ENCODE results near the gene DLG4.

Gene DLG4

DNA sequence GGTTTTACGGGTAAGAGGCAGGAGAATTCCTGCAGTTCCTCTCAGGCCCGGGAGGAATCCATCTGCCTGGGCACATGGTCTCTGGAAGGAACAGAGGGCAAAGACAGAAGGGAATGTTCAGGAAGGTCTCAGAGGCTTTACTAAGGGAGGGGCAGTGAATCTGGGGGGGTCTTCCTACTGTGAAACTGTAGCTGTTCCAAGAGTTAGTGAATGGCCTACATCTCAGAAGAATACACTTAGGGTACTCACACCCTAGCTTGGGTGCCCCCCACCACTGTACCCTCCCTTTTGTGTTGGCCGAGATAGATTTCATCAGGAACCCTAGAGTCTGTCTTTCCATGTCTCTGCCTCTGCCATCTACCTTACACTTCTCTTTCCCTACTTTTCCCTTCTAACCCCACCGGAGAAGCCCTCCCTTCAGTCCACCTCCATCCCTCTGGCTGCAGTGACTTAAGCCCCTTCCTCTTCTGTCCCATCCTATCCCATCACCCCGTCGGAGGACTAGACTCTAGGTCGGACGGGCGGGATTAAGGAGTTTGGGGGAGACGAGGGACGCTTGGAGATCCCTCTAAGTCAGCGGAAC is 316 bp downstream of the DLG4 start:
- H3K27me3 ChIP-seq (ENCODE audit: control insufficient read depth, insufficient read depth, low read length) = no peaks in the 10 kb centered on the region
- peak overlapping the region; percentile 76; the same call in 1 of the 2 replicates for H3K9ac ChIP-seq (ENCODE audit: low read depth, low read length)
- peaks cover 33% of the 10 kb centered on the region for H3K36me3 ChIP-seq (ENCODE audit: control insufficient read depth, insufficient read depth, low read length)
- H3K4me3 ChIP-seq (ENCODE audit: low read depth, low read length) = peak overlapping the region; percentile 91
- peaks cover 32% of the 10 kb centered on the region for H3K4me1 ChIP-seq (ENCODE audit: control insufficient read depth, insufficient read depth, low read length)
- no peaks in the 10 kb centered on the region for H3K9me3 ChIP-seq (ENCODE audit: control insufficient read depth, insufficient read depth, low read length)
- peak overlapping the region; percentile 90 for H3K27ac ChIP-seq (ENCODE audit: low read depth, low read length)

DNA sequence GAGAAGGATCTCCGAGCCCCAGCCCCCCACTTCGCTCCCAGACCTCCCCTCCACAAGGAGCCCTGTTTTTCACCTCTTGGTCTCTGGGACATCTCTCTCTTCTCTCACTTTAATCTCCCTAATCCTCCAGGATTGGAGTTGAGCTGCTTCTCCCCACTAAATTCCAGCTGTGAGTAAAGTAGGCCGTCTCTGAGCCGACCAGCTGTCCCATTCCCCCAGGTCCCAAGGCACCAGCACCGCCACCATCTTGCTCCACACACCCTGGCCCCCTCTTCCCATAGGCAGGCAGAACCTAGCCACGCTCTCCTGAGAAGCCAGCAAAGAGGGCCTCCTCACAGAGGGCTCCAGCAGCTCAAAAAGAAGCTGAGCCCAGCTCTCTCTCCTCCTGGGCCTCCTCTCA is 878 bp downstream of the DLG4 start:
- peaks cover 27% of the 10 kb centered on the region for H3K36me3 ChIP-seq (ENCODE audit: control insufficient read depth, insufficient read depth, low read length)
- no peak overlapping the region for H3K9ac ChIP-seq (ENCODE audit: low read depth, low read length)
- no peaks in the 10 kb centered on the region for H3K27me3 ChIP-seq (ENCODE audit: control insufficient read depth, insufficient read depth, low read length)
- peaks cover 32% of the 10 kb centered on the region for H3K4me1 ChIP-seq (ENCODE audit: control insufficient read depth, insufficient read depth, low read length)
- H3K27ac ChIP-seq (ENCODE audit: low read depth, low read length) = no peak overlapping the region
- no peak overlapping the region for H3K4me3 ChIP-seq (ENCODE audit: low read depth, low read length)
- H3K9me3 ChIP-seq (ENCODE audit: control insufficient read depth, insufficient read depth, low read length) = no peaks in the 10 kb centered on the region

DNA sequence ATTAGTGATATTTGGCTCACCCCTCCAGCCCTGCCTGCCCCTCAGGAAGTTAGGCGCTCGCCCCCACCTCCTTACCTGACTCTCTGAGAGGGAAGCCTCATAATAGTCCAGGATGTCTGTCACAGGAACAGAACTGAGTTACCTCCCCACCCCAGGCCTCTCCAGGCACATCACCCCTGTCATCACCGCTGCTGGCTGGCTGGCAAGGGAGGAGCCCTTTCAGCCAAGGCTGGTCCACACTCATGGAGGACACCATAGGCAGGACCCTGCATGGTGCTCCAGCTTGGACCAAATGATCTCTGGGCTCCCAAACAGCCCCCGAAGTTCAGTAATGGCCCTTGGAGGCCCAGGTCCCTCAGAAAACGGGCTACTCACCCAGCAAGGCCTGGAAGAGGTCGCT is 1.5 kb downstream of the DLG4 start:
- peaks cover 37% of the 10 kb centered on the region for H3K4me1 ChIP-seq (ENCODE audit: control insufficient read depth, insufficient read depth, low read length)
- no peaks in the 10 kb centered on the region for H3K27me3 ChIP-seq (ENCODE audit: control insufficient read depth, insufficient read depth, low read length)
- H3K9ac ChIP-seq (ENCODE audit: low read depth, low read length) = no peak overlapping the region
- peak overlapping the region; percentile 39 for H3K27ac ChIP-seq (ENCODE audit: low read depth, low read length)
- peak overlapping the region; percentile 57; the same call in 1 of the 2 replicates for H3K4me3 ChIP-seq (ENCODE audit: low read depth, low read length)
- no peaks in the 10 kb centered on the region for H3K9me3 ChIP-seq (ENCODE audit: control insufficient read depth, insufficient read depth, low read length)
- H3K36me3 ChIP-seq (ENCODE audit: control insufficient read depth, insufficient read depth, low read length) = peaks cover 21% of the 10 kb centered on the region

DNA sequence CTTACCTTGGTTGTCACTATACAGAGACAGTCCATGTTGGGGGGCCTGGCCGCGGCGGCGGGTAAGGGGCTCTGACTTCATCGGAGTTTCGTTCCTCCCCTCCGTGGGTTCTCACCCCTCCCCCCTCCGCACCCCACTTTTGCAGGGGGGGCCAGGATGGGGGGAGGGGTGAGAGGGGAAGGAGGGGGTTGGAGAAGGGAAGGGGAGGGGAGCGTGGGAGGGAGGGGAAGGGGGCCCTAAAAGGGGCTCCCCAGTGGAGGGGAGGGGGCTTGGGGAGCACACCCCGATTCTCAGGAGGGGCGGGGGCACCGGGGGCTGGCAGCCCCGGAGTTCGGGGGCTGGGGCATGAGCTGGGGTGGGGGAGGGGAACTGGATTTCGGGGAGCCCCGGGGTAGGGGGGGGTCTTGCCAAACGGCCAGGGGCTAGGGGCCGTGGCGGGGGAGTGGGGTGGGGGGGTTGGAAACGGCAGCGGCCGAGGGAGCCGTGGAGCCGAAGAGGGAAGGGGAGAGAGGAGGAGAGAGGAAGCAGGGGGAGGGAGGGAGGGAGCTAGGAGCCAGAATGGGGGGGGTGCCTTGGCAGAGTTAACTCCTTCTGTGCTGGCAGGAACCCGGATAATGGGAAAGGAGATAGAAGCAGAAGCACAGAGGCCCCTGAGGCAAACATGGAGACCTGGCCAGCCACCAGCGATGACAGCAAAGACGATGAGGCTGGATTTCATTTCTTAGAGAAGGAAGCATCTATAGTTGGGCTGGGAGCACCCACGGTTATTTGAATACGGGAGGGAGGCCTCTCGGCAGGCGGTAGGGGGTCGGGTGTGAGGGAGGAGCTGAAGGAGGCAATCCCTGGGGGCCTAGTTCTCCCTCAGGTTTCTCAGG is 2.3 kb downstream of the DLG4 start:
- peaks cover 14% of the 10 kb centered on the region for H3K36me3 ChIP-seq (ENCODE audit: control insufficient read depth, insufficient read depth, low read length)
- no peak overlapping the region for H3K9ac ChIP-seq (ENCODE audit: low read depth, low read length)
- no peaks in the 10 kb centered on the region for H3K9me3 ChIP-seq (ENCODE audit: control insufficient read depth, insufficient read depth, low read length)
- H3K4me1 ChIP-seq (ENCODE audit: control insufficient read depth, insufficient read depth, low read length) = peaks cover 37% of the 10 kb centered on the region
- peak overlapping the region; percentile 50 for H3K27ac ChIP-seq (ENCODE audit: low read depth, low read length)
- H3K27me3 ChIP-seq (ENCODE audit: control insufficient read depth, insufficient read depth, low read length) = no peaks in the 10 kb centered on the region
- peak overlapping the region; percentile 57 for H3K4me3 ChIP-seq (ENCODE audit: low read depth, low read length)

DNA sequence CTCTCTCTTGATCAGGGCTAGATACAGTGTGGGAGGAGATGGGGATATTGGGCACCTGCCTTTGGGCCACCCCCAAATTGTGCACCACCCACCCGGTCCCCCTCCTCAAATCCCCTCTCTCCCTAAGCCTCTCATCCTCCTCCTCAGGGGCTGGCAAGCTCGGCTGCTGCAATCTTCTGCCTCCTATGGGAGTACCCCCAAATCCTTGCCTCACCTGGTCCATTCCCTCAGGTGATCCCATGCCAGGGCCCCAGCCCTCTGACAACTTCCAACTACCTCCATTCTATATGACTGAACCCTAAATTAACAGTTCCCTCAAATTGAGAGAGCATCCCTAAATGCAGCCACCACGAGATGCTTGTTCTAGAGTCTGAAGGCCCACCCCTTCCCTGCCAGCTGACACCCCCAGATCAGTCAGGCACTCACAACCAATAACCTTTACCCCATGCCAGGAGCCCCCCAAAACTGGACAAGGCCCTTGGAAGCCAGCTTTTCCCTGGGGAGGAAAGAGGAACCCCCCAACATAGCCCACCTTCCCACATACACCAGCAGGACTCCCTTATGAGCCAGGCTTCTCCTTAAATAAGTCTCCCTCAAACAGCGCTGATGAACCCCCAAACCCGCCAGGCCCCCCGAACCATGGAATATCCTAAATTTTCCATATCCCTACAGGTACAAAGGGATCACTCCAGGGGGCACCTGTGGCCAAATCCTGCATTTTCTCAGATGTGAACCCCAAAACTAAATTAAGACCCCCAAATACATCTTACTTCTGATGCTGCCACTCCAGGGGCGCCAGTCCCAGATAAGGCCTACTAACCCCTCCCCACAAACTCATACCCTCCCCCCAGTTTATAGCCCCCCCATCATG is 3.2 kb downstream of the DLG4 start:
- H3K9ac ChIP-seq (ENCODE audit: low read depth, low read length) = no peak overlapping the region

DNA sequence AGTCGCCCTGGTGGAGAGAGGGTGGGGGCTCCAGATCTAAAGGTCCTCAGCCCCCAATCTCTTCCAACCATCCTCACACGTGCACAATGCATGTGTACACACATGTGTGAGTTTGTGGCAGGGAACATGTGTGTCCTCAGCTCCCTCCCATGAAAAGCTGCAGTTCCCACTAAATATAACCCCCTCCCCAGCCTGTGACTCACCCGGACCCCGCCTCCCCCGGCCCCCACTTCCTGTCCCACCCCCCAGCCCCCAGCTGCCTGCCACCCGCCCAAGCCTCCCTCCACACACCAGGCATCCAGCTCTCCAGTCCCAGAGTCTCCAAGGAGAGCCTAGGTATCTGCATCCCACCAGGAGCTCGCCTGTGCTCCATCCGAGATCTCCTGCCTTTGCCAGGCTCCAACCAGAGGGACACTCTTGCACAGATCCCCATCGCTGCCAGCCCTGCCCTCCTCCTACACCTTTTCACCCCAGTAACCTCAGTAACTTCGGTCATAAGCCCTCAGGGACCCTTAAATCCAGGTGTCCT is 3.9 kb downstream of the DLG4 start:
- peak overlapping the region; percentile 78 for H3K4me3 ChIP-seq (ENCODE audit: low read depth, low read length)
- no peaks in the 10 kb centered on the region for H3K36me3 ChIP-seq (ENCODE audit: control insufficient read depth, insufficient read depth, low read length)
- H3K27me3 ChIP-seq (ENCODE audit: control insufficient read depth, insufficient read depth, low read length) = no peaks in the 10 kb centered on the region
- H3K4me1 ChIP-seq (ENCODE audit: control insufficient read depth, insufficient read depth, low read length) = peaks cover 47% of the 10 kb centered on the region
- no peak overlapping the region for H3K9ac ChIP-seq (ENCODE audit: low read depth, low read length)
- peak overlapping the region; percentile 92 for H3K27ac ChIP-seq (ENCODE audit: low read depth, low read length)
- H3K9me3 ChIP-seq (ENCODE audit: control insufficient read depth, insufficient read depth, low read length) = no peaks in the 10 kb centered on the region

More for the DNA sequence above, 3.2 kb downstream of the DLG4 start:
- Histone ChIP-seq H3K9me3 (ENCODE audit: control insufficient read depth, insufficient read depth, low read length) (no peaks in the 10 kb centered on the region), H3K4me3 (ENCODE audit: low read depth, low read length) (peak overlapping the region; percentile 46), H3K4me1 (ENCODE audit: control insufficient read depth, insufficient read depth, low read length) (peaks cover 43% of the 10 kb centered on the region), H3K27ac (ENCODE audit: low read depth, low read length) (peak overlapping the region; percentile 67), H3K36me3 (ENCODE audit: control insufficient read depth, insufficient read depth, low read length) (peaks cover 5% of the 10 kb centered on the region), H3K27me3 (ENCODE audit: control insufficient read depth, insufficient read depth, low read length) (no peaks in the 10 kb centered on the region)

DNA sequence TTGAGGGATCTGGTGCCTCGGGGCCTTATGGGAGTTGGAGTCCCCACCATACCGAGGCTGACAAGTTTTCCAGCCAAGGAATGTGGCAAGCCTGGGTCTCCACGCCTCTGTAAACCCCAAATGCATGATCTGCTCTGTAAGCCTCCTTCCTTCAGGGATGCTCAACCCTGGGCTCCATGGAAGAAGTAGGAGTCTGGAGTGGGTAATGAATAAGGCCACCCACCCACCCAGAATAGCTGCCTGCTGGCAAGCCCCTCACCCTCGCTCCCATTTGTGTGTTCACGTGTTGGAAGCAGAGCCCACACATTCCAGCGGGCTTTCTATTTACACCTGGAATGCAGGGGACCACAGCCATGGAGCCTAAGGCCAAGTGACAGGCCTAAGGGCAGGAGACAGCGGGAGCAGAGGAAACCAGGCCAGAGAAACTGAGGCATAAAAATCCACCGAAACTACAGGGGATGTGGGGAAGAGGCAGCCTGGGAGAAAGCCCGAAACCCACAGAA is 4.4 kb downstream of the DLG4 start:
- peaks cover 48% of the 10 kb centered on the region for H3K4me1 ChIP-seq (ENCODE audit: control insufficient read depth, insufficient read depth, low read length)
- H3K27ac ChIP-seq (ENCODE audit: low read depth, low read length) = peak overlapping the region; percentile 92
- H3K27me3 ChIP-seq (ENCODE audit: control insufficient read depth, insufficient read depth, low read length) = no peaks in the 10 kb centered on the region
- H3K4me3 ChIP-seq (ENCODE audit: low read depth, low read length) = peak overlapping the region; percentile 78
- no peaks in the 10 kb centered on the region for H3K36me3 ChIP-seq (ENCODE audit: control insufficient read depth, insufficient read depth, low read length)
- H3K9me3 ChIP-seq (ENCODE audit: control insufficient read depth, insufficient read depth, low read length) = no peaks in the 10 kb centered on the region
- no peak overlapping the region for H3K9ac ChIP-seq (ENCODE audit: low read depth, low read length)

DNA sequence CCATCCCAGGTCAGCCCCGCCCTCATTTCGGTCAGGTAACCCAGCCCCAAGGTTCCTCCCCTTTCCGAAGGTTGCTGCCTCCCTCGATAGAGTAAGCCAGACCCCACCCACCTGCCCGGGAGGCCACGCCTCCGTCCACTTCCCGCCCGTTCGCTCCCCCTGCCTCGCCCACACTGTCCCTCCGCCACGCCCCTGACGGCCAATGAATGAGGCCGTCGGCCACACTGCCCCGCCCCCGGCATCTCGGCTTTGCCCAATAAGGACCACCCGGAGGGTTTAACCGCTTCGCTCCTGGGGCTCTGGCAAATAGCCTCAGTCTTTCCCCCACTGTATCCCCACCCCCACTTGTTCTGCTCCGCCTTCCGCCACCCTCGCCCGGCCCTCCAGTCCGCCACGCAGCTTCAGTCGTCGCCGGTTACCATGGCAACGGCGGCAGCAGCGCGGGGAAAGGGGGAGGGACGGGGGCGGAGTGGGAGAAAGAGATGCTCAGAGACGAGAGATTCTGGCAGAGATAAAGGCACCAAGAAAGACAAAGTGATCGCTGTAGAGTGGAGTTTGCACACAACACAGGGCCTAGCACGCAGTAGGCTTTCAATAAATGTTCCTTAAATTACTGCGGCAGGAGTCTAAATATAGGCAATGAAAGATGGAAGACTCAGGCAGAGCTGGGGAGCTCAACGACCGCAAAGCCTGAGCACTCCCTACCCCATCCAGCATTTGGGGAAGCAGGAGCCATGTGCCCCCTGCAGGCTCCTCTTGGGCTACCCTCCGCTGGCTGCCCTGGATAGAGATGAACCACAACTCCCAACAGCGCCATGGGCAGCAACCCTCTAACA is 5.1 kb downstream of the DLG4 start:
- Histone ChIP-seq H3K4me3 (ENCODE audit: low read depth, low read length) (peak overlapping the region; percentile 78), H3K9me3 (ENCODE audit: control insufficient read depth, insufficient read depth, low read length) (no peaks in the 10 kb centered on the region), H3K27me3 (ENCODE audit: control insufficient read depth, insufficient read depth, low read length) (no peaks in the 10 kb centered on the region), H3K36me3 (ENCODE audit: control insufficient read depth, insufficient read depth, low read length) (no peaks in the 10 kb centered on the region), H3K27ac (ENCODE audit: low read depth, low read length) (peak overlapping the region; percentile 92), H3K4me1 (ENCODE audit: control insufficient read depth, insufficient read depth, low read length) (peaks cover 50% of the 10 kb centered on the region), H3K9ac (ENCODE audit: low read depth, low read length) (peak overlapping the region; percentile 35; the same call in 1 of the 2 replicates)

DNA sequence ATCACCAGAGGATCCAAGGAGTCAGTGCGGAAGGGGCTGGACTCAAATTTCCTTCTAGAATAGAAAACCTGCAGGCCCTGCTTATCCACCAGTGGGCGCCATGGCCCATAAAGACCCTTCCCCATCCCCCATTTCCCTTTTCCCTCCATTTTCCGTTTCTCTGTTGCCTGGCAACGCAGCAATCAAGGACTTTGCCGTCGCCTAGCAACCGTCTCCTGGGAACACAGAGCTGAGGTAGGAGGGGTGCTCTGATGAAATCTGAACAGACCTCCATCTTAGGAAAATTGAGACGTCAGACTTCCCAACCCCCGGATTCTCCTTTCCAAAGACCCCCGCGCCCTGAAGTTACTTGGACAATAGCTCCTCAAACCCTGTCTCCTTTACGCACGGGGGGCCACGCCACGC is 5.7 kb downstream of the DLG4 start:
- Histone ChIP-seq H3K27me3 (ENCODE audit: control insufficient read depth, insufficient read depth, low read length) (no peaks in the 10 kb centered on the region), H3K4me1 (ENCODE audit: control insufficient read depth, insufficient read depth, low read length) (peaks cover 50% of the 10 kb centered on the region), H3K27ac (ENCODE audit: low read depth, low read length) (peak overlapping the region; percentile 85), H3K36me3 (ENCODE audit: control insufficient read depth, insufficient read depth, low read length) (no peaks in the 10 kb centered on the region), H3K4me3 (ENCODE audit: low read depth, low read length) (peak overlapping the region; percentile 55), H3K9me3 (ENCODE audit: control insufficient read depth, insufficient read depth, low read length) (no peaks in the 10 kb centered on the region), H3K9ac (ENCODE audit: low read depth, low read length) (no peak overlapping the region)

Data from HUES48 (cell line).